Keratinocyte (primary cell): ENCODE measurements around the gene RHEB. TPM values are rescaled to one million over a fixed set of nuclear protein-coding genes. Genes with fewer than 3 reads are reported as not detected.

ENCODE experiments used
- DNase-seq: peaks from one replicate; pipeline ENCODE4 v3.0.0-alpha.2; 2011; ENCODE audit warnings: low read depth, missing footprints, low spot score
- FAIRE-seq: peaks from 2 replicates; lab custom pipeline; 2011; peaks lifted over from hg19 to GRCh38; lab: Jason Lieb, UNC
- H2AFZ ChIP-seq: 2 replicates; pipeline ENCODE4 v1.6.0; 2012; ENCODE audit warnings: low read length, control low read depth, inconsistent platforms; ENCODE audit not compliant: control insufficient read depth
- H3K27ac ChIP-seq: 2 replicates; pipeline ENCODE4 v1.5.1; 2011; ENCODE audit warnings: low read length; ENCODE audit not compliant: control insufficient read depth, insufficient read depth
- H3K27me3 ChIP-seq: 3 replicates; pipeline ENCODE4 v1.6.0; 2011; ENCODE audit warnings: low read length; ENCODE audit not compliant: control insufficient read depth, insufficient read depth; ENCODE audit errors: extremely low read depth
- H3K36me3 ChIP-seq, 2 experiments: 2 replicates in 1 of 2; 3 replicates in 1 of 2; pipeline ENCODE4 v1.5.1; 2011; ENCODE audit warnings: low read length in 2 of 2, mild to moderate bottlenecking in 1 of 2; ENCODE audit not compliant: control insufficient read depth in 2 of 2, insufficient read depth in 2 of 2; ENCODE audit errors: extremely low read depth in 1 of 2
- H3K4me1 ChIP-seq: 3 replicates; pipeline ENCODE4 v1.5.1; 2011; ENCODE audit warnings: low read length; ENCODE audit not compliant: control insufficient read depth, insufficient read depth; ENCODE audit errors: extremely low read depth
- H3K4me2 ChIP-seq: 3 replicates; pipeline ENCODE4 v1.6.0; 2011; ENCODE audit warnings: low read depth, low read length; ENCODE audit not compliant: control insufficient read depth, insufficient read depth; ENCODE audit errors: extremely low read depth
- H3K4me3 ChIP-seq, 3 experiments: fragments of 200-600 bp in 1 of 3; sonication (generic) in 1 of 3; 2 replicates in 2 of 3; 3 replicates in 1 of 3; pipeline ENCODE4 v1.5.1; 2011 to 2016; ENCODE audit warnings: low read length in 3 of 3, mild to moderate bottlenecking in 3 of 3, control low read depth in 2 of 3, inconsistent platforms in 1 of 3, low read depth in 1 of 3, mixed read lengths in 1 of 3, mixed run types in 1 of 3, moderate library complexity in 1 of 3; ENCODE audit not compliant: control insufficient read depth in 2 of 3, insufficient read depth in 2 of 3; ENCODE audit errors: extremely low read depth in 1 of 3
- H3K79me2 ChIP-seq: 2 replicates; pipeline ENCODE4 v1.6.0; 2012; ENCODE audit warnings: low read length; ENCODE audit not compliant: control insufficient read depth, insufficient read depth
- H3K9ac ChIP-seq: 3 replicates; pipeline ENCODE4 v1.6.0; 2011; ENCODE audit warnings: low read length; ENCODE audit not compliant: control insufficient read depth, insufficient read depth; ENCODE audit errors: extremely low read depth
- H3K9me1 ChIP-seq: 3 replicates; pipeline ENCODE4 v1.6.0; 2011; ENCODE audit warnings: low read length; ENCODE audit not compliant: control insufficient read depth, insufficient read depth; ENCODE audit errors: extremely low read depth
- H3K9me3 ChIP-seq: 2 replicates; pipeline ENCODE4 v1.5.1; 2012; ENCODE audit warnings: low read depth, low read length; ENCODE audit not compliant: control insufficient read depth
- H4K20me1 ChIP-seq: 3 replicates; pipeline ENCODE4 v1.6.0; 2011; ENCODE audit warnings: low read length; ENCODE audit not compliant: control insufficient read depth, insufficient read depth; ENCODE audit errors: extremely low read depth
- EZH2 ChIP-seq: IDR thresholded peaks from one replicate; pipeline ENCODE4 v1.6.1; 2012; ENCODE audit warnings: inconsistent platforms, mild to moderate bottlenecking, low read length, moderate library complexity
- dilution Hi-C: fragments of 300-500 bp; cut with MboI; formaldehyde crosslinking; loops from one replicate; pipeline ENCODE4 v1.7.0; 2020; ENCODE audit warnings: low sequenced_read_pairs; ENCODE audit not compliant: extremely low pct_ligation_motif_present
- polyA plus RNA-seq, 5 experiments: library from polyadenylated mRNA; depleted of rRNA in 3 of 5; stranded (reverse) in 3 of 5; stranded (forward) in 1 of 5; unstranded in 1 of 5; fragments of >200 nt; gene quantifications; 1 replicate in 1 of 5; 2 replicates in 3 of 5; 3 replicates in 1 of 5; pipeline versions ENCODE4 v1.2.1 to v1.2.3, GENCODE V29; 2011 to 2012; ENCODE audit warnings: missing spikeins in 2 of 5, low read depth in 1 of 5, low replicate concordance in 1 of 5
- TF ChIP-seq, protein P1 (sequence below), 3 experiments: IDR thresholded peaks in 1 of 3; conservative IDR thresholded peaks in 1 of 3; optimal IDR thresholded peaks in 1 of 3; 2 replicates in 2 of 3; 3 replicates in 1 of 3; pipeline versions ENCODE3 to v1.5.1; 2011; ENCODE audit warnings: low read length in 3 of 3, mild to moderate bottlenecking in 3 of 3, moderate library complexity in 2 of 3, control low read depth in 1 of 3, inconsistent platforms in 1 of 3; ENCODE audit not compliant: insufficient read depth in 2 of 3; ENCODE audit errors: extremely low read depth in 1 of 3

The RHEB gene
- polyA plus RNA-seq, 1 donor (not counting 4 experiments of a cell fraction or from before 2014, with no cell fraction given) = 138 TPM

DNA sequence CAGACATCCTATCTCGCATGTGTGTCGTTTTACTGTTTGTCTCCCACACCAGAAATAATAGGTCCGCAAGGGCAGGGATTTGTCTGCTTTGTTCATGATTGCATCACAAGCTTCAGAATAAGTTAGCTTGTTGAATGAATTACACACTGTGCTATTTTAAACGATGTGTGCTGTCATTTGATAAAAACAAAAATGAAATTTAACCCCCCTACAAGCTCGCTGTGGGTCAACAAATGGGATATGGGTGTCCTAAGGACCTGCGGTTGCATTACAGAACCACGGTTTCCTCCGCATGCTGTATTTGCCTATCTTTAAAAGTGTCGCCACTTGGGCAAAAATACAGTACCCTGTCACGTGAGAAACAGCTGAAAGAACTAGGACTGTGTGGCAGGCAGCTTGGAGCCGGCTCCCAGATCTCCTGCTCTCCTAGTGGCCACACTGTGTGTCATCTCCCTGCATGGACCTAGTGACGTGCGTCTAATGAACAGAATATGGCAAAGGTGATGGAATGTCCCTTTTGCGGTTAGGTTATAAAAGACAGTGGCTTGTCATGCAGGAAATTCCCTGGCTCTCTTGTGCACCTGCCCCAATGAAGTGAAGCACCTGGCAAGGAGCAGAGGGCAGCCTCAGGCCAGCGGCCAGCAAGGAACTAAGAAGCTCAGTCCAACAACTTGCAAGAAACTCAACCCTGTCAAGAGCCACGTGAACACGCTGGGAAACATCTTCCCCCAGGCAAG, 46.9 kb downstream of the RHEB start:
- no peak overlapping the region for H3K4me2 ChIP-seq
- H3K36me3 ChIP-seq = peaks cover 20 to 34% of the 10 kb centered on the region in 2 experiments
- peaks cover 34% of the 10 kb centered on the region for H3K79me2 ChIP-seq
- FAIRE-seq (no peak), DNase-seq (no peak)
- H2AFZ ChIP-seq = no peak overlapping the region
- H3K9me3 ChIP-seq = no peaks in the 10 kb centered on the region
- H3K4me3 ChIP-seq = no peak overlapping the region
- H3K27me3 ChIP-seq = no peaks in the 10 kb centered on the region
- H4K20me1 ChIP-seq = no peaks in the 10 kb centered on the region
- H3K9ac ChIP-seq = no peak overlapping the region
- H3K27ac ChIP-seq = no peak overlapping the region
- peaks cover 2% of the 10 kb centered on the region for H3K9me1 ChIP-seq
- dilution Hi-C loops = no loop called here
- no peaks in the 10 kb centered on the region for H3K4me1 ChIP-seq
- TF ChIP-seq, protein P1, sequence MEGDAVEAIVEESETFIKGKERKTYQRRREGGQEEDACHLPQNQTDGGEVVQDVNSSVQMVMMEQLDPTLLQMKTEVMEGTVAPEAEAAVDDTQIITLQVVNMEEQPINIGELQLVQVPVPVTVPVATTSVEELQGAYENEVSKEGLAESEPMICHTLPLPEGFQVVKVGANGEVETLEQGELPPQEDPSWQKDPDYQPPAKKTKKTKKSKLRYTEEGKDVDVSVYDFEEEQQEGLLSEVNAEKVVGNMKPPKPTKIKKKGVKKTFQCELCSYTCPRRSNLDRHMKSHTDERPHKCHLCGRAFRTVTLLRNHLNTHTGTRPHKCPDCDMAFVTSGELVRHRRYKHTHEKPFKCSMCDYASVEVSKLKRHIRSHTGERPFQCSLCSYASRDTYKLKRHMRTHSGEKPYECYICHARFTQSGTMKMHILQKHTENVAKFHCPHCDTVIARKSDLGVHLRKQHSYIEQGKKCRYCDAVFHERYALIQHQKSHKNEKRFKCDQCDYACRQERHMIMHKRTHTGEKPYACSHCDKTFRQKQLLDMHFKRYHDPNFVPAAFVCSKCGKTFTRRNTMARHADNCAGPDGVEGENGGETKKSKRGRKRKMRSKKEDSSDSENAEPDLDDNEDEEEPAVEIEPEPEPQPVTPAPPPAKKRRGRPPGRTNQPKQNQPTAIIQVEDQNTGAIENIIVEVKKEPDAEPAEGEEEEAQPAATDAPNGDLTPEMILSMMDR (optimal IDR thresholded peaks at IDR 0.05 in 1 of 3, IDR thresholded peaks at IDR 0.05 in 1 of 3, conservative IDR thresholded peaks at IDR 0.05 in 1 of 3; ENCODE audit: extremely low read depth in 1 of 3, insufficient read depth in 2 of 3, low read length in 3 of 3) = no peak
- TF ChIP-seq EZH2 = no peak

DNA sequence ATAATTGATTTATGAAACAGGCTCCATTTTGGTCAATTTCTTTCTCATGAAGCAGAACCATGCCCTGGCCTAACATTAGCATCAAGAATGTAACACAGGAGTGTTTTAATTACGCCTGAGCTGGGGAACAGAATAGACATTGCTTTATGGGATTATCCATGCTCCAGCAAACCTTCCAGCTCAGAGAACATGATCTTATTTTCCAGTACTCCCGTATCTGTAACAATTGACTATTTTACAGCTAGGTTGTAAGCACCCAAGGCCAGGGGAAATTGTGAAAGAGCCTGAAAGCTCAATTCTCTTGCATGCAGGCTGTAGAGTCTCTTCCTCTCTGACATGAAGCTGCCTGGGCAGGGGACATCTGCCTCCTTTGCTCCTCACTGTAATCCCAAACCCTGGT, 49.0 kb downstream of the RHEB start:
- peaks cover 28 to 29% of the 10 kb centered on the region in 2 experiments for H3K36me3 ChIP-seq

More for the DNA sequence above, 49.0 kb downstream of the RHEB start:
- peaks cover 14% of the 10 kb centered on the region for H3K79me2 ChIP-seq
- DNase-seq = no peak
- H4K20me1 ChIP-seq = no peaks in the 10 kb centered on the region
- FAIRE-seq = no peak
- H3K9me3 ChIP-seq = no peaks in the 10 kb centered on the region
- H3K4me1 ChIP-seq = no peaks in the 10 kb centered on the region
- no peaks in the 10 kb centered on the region for H3K27me3 ChIP-seq
- H3K9ac ChIP-seq = no peak overlapping the region
- dilution Hi-C loops = no loop called here
- no peak overlapping the region for H3K27ac ChIP-seq
- no peaks in the 10 kb centered on the region for H3K9me1 ChIP-seq
- H2AFZ ChIP-seq = no peak overlapping the region
- H3K4me2 ChIP-seq = no peak overlapping the region
- H3K4me3 ChIP-seq = no peak overlapping the region
- TF ChIP-seq EZH2 = no peak
- TF ChIP-seq, protein P1 (optimal IDR thresholded peaks at IDR 0.05 in 1 of 3, IDR thresholded peaks at IDR 0.05 in 1 of 3, conservative IDR thresholded peaks at IDR 0.05 in 1 of 3; ENCODE audit: extremely low read depth in 1 of 3, insufficient read depth in 2 of 3, low read length in 3 of 3) = no peak
